ENCODE data around the gene TBX21. TPM values are rescaled to one million over a fixed set of nuclear protein-coding genes. Genes with fewer than 3 reads are reported as not detected.

The TBX21 gene
- total and polyA plus RNA-seq, 10 of the 15 experiments (the other 5 are each of a cell fraction or from before 2014, with no cell fraction given), result 0.63 to 9.6 (median 5.0) TPM

- TF ChIP-seq, protein P1, sequence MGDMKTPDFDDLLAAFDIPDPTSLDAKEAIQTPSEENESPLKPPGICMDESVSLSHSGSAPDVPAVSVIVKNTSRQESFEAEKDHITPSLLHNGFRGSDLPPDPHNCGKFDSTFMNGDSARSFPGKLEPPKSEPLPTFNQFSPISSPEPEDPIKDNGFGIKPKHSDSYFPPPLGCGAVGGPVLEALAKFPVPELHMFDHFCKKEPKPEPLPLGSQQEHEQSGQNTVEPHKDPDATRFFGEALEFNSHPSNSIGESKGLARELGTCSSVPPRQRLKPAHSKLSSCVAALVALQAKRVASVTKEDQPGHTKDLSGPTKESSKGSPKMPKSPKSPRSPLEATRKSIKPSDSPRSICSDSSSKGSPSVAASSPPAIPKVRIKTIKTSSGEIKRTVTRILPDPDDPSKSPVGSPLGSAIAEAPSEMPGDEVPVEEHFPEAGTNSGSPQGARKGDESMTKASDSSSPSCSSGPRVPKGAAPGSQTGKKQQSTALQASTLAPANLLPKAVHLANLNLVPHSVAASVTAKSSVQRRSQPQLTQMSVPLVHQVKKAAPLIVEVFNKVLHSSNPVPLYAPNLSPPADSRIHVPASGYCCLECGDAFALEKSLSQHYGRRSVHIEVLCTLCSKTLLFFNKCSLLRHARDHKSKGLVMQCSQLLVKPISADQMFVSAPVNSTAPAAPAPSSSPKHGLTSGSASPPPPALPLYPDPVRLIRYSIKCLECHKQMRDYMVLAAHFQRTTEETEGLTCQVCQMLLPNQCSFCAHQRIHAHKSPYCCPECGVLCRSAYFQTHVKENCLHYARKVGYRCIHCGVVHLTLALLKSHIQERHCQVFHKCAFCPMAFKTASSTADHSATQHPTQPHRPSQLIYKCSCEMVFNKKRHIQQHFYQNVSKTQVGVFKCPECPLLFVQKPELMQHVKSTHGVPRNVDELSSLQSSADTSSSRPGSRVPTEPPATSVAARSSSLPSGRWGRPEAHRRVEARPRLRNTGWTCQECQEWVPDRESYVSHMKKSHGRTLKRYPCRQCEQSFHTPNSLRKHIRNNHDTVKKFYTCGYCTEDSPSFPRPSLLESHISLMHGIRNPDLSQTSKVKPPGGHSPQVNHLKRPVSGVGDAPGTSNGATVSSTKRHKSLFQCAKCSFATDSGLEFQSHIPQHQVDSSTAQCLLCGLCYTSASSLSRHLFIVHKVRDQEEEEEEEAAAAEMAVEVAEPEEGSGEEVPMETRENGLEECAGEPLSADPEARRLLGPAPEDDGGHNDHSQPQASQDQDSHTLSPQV (IDR thresholded peaks at IDR 0.05), result no peak
- TF ChIP-seq CBFB (IDR thresholded peaks at IDR 0.05; ENCODE audit: low read depth) (no peak), NR2C2 (IDR thresholded peaks at IDR 0.05; ENCODE audit: borderline replicate concordance, control insufficient read depth, insufficient read length, low read depth) (no peak), DPF2 (IDR thresholded peaks at IDR 0.05) (peak; percentile 57), BCL11A (IDR thresholded peaks at IDR 0.05; ENCODE audit: low read depth, low read length) (0 out of 2 replicates have a peak, but pooled peaks have one; percentile 11), PAX8 (IDR thresholded peaks at IDR 0.05) (no peak), SMARCA5 (IDR thresholded peaks at IDR 0.05) (peak; percentile 87), CHD2 (IDR thresholded peaks at IDR 0.05; ENCODE audit: borderline replicate concordance, low read depth, low read length) (0 out of 2 replicates have a peak, but pooled peaks have one; percentile 33), RUNX3 (IDR thresholded peaks at IDR 0.05; ENCODE audit: low read length) (peak; percentile 43; the same call in 1 of the 2 replicates), GATAD2B (conservative IDR thresholded peaks at IDR 0.05; ENCODE audit: low read depth) (0 out of 2 replicates have a peak, but pooled peaks have one; percentile 36), MLLT1 (IDR thresholded peaks at IDR 0.05) (peak; percentile 64; the same call in 1 of the 2 replicates), IRF4 (IDR thresholded peaks at IDR 0.05; ENCODE audit: low read depth, low read length) (0 out of 2 replicates have a peak, but pooled peaks have one; percentile 35), NBN (IDR thresholded peaks at IDR 0.05) (peak; percentile 77; the same call in 1 of the 2 replicates), RBBP5 (conservative IDR thresholded peaks at IDR 0.05) (no peak), CBX5 (IDR thresholded peaks at IDR 0.05; ENCODE audit: low read depth) (no peak)
These were observed 12.1 kb upstream of the TBX21 start (continued) for GRCh38 chr17:47720754-47721533.

Measured in GM12878 (cell line).